Body of pancreas (tissue), 4 donors: ENCODE measurements around the gene TOMT.

ENCODE experiments used
- POLR2A ChIP-seq, 3 donors: fragments of 450-650 bp; IDR thresholded peaks; one replicate each; pipeline ENCODE4 v1.6.1; 2016; ENCODE audit warnings: antibody characterized with exemption in 3 of 3, mild to moderate bottlenecking in 2 of 3
- TF ChIP-seq, protein P1 (sequence below), 7 experiments: fragments of 450-650 bp in 4 of 7; fragments of 200-600 bp in 3 of 7; sonication (generic) in 3 of 7; IDR thresholded peaks; one replicate each; pipeline ENCODE4 v1.5.1; 2016 to 2019; ENCODE audit warnings: antibody characterized with exemption in 7 of 7

DNA sequence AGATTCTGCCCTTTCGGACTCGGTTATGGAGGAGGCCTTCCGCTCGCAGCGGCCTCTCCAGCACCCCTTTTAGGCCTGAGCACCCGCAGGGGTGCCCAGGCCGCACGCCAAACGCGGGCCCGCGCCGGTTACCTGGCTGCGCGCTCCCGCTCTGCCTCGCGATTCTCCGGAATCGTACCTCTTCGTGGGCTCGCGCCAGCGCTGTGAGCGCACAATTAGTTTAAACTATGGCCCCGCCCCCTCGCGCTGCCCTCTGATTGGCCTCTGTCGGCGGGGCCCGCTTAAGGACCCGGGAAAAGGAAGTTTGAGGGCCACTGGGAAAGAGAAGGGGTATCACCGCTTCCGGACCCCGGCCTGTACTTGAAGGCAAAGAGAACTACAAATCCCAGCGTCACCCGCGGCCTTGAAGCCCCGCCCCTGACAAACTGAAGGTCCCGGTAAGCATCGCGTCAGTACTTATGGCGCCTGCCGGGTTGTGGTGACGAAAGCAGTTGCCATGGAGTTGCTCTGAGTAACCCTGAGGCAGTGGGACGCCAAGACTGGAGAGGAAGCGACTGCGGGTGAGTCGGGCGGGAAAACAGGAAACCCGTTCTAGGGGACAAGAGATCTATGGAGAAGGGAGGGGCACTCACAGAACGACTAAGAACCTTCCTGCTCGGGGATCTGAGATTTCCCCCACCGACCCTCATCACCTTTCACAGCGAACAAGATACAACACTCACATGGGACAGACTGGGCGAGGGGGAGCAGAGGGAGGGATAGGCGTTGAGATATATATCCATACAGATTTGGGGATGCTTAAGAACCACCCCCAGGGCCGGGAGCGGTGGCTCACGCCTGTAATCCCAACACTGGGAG, 25.2 kb upstream of the TOMT start, which contains the start of the genes LRRC51 and NUMA1:
- TF ChIP-seq, protein P1, sequence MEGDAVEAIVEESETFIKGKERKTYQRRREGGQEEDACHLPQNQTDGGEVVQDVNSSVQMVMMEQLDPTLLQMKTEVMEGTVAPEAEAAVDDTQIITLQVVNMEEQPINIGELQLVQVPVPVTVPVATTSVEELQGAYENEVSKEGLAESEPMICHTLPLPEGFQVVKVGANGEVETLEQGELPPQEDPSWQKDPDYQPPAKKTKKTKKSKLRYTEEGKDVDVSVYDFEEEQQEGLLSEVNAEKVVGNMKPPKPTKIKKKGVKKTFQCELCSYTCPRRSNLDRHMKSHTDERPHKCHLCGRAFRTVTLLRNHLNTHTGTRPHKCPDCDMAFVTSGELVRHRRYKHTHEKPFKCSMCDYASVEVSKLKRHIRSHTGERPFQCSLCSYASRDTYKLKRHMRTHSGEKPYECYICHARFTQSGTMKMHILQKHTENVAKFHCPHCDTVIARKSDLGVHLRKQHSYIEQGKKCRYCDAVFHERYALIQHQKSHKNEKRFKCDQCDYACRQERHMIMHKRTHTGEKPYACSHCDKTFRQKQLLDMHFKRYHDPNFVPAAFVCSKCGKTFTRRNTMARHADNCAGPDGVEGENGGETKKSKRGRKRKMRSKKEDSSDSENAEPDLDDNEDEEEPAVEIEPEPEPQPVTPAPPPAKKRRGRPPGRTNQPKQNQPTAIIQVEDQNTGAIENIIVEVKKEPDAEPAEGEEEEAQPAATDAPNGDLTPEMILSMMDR (IDR thresholded peaks at IDR 0.05), result no peak
- TF ChIP-seq POLR2A (IDR thresholded peaks at IDR 0.05), result peak in 2 of 3 donors; percentile 64 to 70
